Esophagus mucosa (tissue), 1 donor: Measurements from ENCODE around the gene YWHAQ. TPM values are rescaled to one million over a fixed set of nuclear protein-coding genes. Genes with fewer than 3 reads are reported as not detected.

ENCODE experiments used
- ATAC-seq: fragments of 200-7000 bp; cut with Tn5 transposase; one replicate; pipeline ENCODE4 v1.9.1; 2020
- total RNA-seq: library from RNA; stranded (reverse); gene quantifications from one replicate; pipeline ENCODE4 v1.2.4, GENCODE V29; 2023
- donor health status: DM: yes; HTN: yes; CAD: no.

The YWHAQ gene
- total RNA-seq = 392 TPM

- ATAC-seq = peak; percentile 97
Observed at GRCh38 chr2:9630736-9631552, at the start of gene YWHAQ. TSS of gene YWHAQ (minus strand) at chr2:9630997. CDS start at chr2:9630452, 545 bp downstream.

GRCh38 chr2:9680082-9680481, 49.3 kb upstream of the YWHAQ start:
- no peak for ATAC-seq

- no peak for ATAC-seq
Observed at GRCh38 chr2:9679218-9679617, 48.4 kb upstream of the YWHAQ start.

- no peak for ATAC-seq
Observed at GRCh38 chr2:9678544-9678943, 47.7 kb upstream of the YWHAQ start.

- peak; percentile 86 for ATAC-seq
Observed at GRCh38 chr2:9675415-9676351, 44.9 kb upstream of the YWHAQ start.

GRCh38 chr2:9674891-9675414, 44.2 kb upstream of the YWHAQ start:
- no peak for ATAC-seq

GRCh38 chr2:9673914-9674481, 43.2 kb upstream of the YWHAQ start:
- no peak for ATAC-seq

- ATAC-seq = no peak
Observed at GRCh38 chr2:9668687-9669345, 38.0 kb upstream of the YWHAQ start.

GRCh38 chr2:9667826-9668225, 37.0 kb upstream of the YWHAQ start:
- no peak for ATAC-seq

- ATAC-seq = no peak
Observed at GRCh38 chr2:9666306-9666705, 35.5 kb upstream of the YWHAQ start.

- no peak for ATAC-seq
Observed at GRCh38 chr2:9665898-9666297, 35.1 kb upstream of the YWHAQ start.

- no peak for ATAC-seq
Observed at GRCh38 chr2:9664365-9664764, 33.6 kb upstream of the YWHAQ start.

GRCh38 chr2:9663008-9663879, 32.4 kb upstream of the YWHAQ start:
- ATAC-seq = no peak

GRCh38 chr2:9661261-9661660, 30.5 kb upstream of the YWHAQ start:
- no peak for ATAC-seq

- no peak for ATAC-seq
Observed at GRCh38 chr2:9660781-9661180, 30.0 kb upstream of the YWHAQ start.

GRCh38 chr2:9660154-9660553, 29.4 kb upstream of the YWHAQ start:
- ATAC-seq = no peak

GRCh38 chr2:9658972-9659371, 28.2 kb upstream of the YWHAQ start:
- peak; percentile 49 for ATAC-seq

GRCh38 chr2:9657731-9658130, 26.9 kb upstream of the YWHAQ start:
- no peak for ATAC-seq

GRCh38 chr2:9657083-9657482, 26.3 kb upstream of the YWHAQ start:
- ATAC-seq = no peak

GRCh38 chr2:9656270-9656766, 25.5 kb upstream of the YWHAQ start:
- ATAC-seq = peak; percentile 58
